Adipocyte (in vitro differentiated cells): Measurements from ENCODE around the gene RBMS3.

Experiments used
- DNase-seq: peaks from one replicate; pipeline ENCODE4 v3.0.0-alpha.2; 2015; ENCODE audit warnings: low read depth
- H3K27me3 ChIP-seq: replicated peaks from 2 replicates; pipeline ENCODE4 v1.7.0; 2013; ENCODE audit warnings: mild to moderate bottlenecking, low read length, moderate library complexity; ENCODE audit not compliant: control insufficient read depth, insufficient read depth
- H3K36me3 ChIP-seq: 2 replicates; pipeline ENCODE4 v1.7.0; 2013; ENCODE audit warnings: low read length, mild to moderate bottlenecking, moderate library complexity; ENCODE audit not compliant: control insufficient read depth, insufficient read depth, severe bottlenecking
- H3K4me1 ChIP-seq: 2 replicates; pipeline ENCODE4 v1.7.0; 2013; ENCODE audit warnings: mild to moderate bottlenecking, low read length, moderate library complexity; ENCODE audit not compliant: control insufficient read depth, insufficient read depth
- H3K4me3 ChIP-seq: 2 replicates; pipeline ENCODE4 v1.7.0; 2013; ENCODE audit warnings: mild to moderate bottlenecking, low read length, moderate library complexity
- H3K9ac ChIP-seq: 2 replicates; pipeline ENCODE4 v1.7.0; 2013; ENCODE audit warnings: mild to moderate bottlenecking, low read length, moderate library complexity
- H3K9me3 ChIP-seq: 2 replicates; pipeline ENCODE4 v1.7.0; 2013; ENCODE audit warnings: mild to moderate bottlenecking, low read length, moderate library complexity; ENCODE audit not compliant: control insufficient read depth

RBMS3 gene

GRCh38 chr3:29415482-29416223, 134.8 kb downstream of the RBMS3 start:
- Histone ChIP-seq H3K9me3 (no peaks in the 10 kb centered on the region), H3K4me1 (peaks cover 31% of the 10 kb centered on the region), H3K9ac (no peak overlapping the region), H3K27me3 (no peaks in the 10 kb centered on the region), H3K4me3 (no peak overlapping the region), H3K36me3 (no peaks in the 10 kb centered on the region)
- DNase-seq, result no peak

DNA sequence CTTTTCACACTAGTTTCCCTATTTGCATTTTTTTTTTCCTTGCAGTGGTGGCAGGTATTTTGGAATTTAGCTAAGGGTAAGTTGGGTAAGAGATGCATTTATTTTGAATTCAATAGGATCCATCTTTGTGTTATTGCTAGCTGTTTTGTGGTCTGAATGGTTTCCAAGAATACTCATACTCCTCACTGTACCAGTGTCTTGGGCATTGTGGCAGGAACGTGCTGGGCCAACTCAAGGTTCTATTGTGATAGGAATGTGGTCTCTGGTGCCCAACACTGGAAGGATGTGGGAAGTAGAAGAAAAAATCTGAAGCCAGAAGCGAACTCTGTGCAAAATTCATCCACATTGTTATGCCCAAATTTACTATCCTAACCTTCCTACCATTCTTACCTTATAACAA, 135.6 kb downstream of the RBMS3 start:
- Histone ChIP-seq H3K36me3 (no peaks in the 10 kb centered on the region), H3K27me3 (no peaks in the 10 kb centered on the region), H3K4me1 (peaks cover 30% of the 10 kb centered on the region), H3K4me3 (no peak overlapping the region), H3K9me3 (no peaks in the 10 kb centered on the region), H3K9ac (no peak overlapping the region)
- no peak for DNase-seq

DNA sequence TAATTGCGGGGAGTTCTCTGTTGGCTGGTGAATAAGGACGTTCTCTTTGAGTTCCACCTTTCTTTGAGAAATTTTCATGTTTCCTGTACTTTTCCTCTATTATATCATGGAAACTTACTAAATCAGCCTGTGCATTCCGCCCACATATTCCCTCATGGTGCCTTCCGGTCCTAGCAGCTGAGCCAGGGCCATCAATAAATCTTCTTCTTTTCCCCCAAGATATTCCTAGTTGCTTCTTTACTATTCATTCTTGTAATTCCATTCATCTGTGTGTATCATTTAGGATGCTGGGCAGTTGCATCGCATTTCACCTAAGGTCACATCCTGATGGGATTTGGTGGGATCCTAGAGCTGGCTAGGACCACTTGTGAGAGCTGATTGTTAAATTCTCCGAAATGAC, 139.2 kb downstream of the RBMS3 start:
- Histone ChIP-seq H3K36me3 (no peaks in the 10 kb centered on the region), H3K27me3 (no peaks in the 10 kb centered on the region), H3K9ac (peak overlapping the region; percentile 19), H3K9me3 (no peaks in the 10 kb centered on the region), H3K4me1 (peaks cover 17% of the 10 kb centered on the region), H3K4me3 (peak overlapping the region; percentile 40)
- DNase-seq, result no peak

- peaks cover 59% of the 10 kb centered on the region for H3K4me1 ChIP-seq
- DNase-seq, result peak; percentile 52
- H3K9ac ChIP-seq, result no peak overlapping the region
- H3K4me3 ChIP-seq, result no peak overlapping the region
- no peaks in the 10 kb centered on the region for H3K27me3 ChIP-seq
- H3K9me3 ChIP-seq, result no peaks in the 10 kb centered on the region
- no peaks in the 10 kb centered on the region for H3K36me3 ChIP-seq
These were observed 145.7 kb downstream of the RBMS3 start for GRCh38 chr3:29426302-29427226.

- Histone ChIP-seq H3K4me1 (peaks cover 63% of the 10 kb centered on the region), H3K27me3 (no peaks in the 10 kb centered on the region), H3K4me3 (no peak overlapping the region), H3K9me3 (no peaks in the 10 kb centered on the region), H3K36me3 (no peaks in the 10 kb centered on the region), H3K9ac (peak overlapping the region; percentile 22)
- peak; percentile 78 for DNase-seq
These were observed 146.6 kb downstream of the RBMS3 start for GRCh38 chr3:29427266-29428103.

GRCh38 chr3:29429055-29429679, 148.3 kb downstream of the RBMS3 start:
- peaks cover 72% of the 10 kb centered on the region for H3K4me1 ChIP-seq
- H3K9me3 ChIP-seq, result no peaks in the 10 kb centered on the region
- no peaks in the 10 kb centered on the region for H3K27me3 ChIP-seq
- no peak overlapping the region for H3K4me3 ChIP-seq
- no peak for DNase-seq
- H3K36me3 ChIP-seq, result no peaks in the 10 kb centered on the region
- peak overlapping the region; percentile 23 for H3K9ac ChIP-seq

- Histone ChIP-seq H3K9me3 (no peaks in the 10 kb centered on the region), H3K4me1 (peaks cover 72% of the 10 kb centered on the region), H3K4me3 (peak overlapping the region; percentile 8), H3K36me3 (peaks cover 9% of the 10 kb centered on the region), H3K27me3 (no peaks in the 10 kb centered on the region), H3K9ac (peak overlapping the region; percentile 67)
- DNase-seq, result peak; percentile 74
These were observed 149.7 kb downstream of the RBMS3 start for GRCh38 chr3:29430558-29430971.

DNA sequence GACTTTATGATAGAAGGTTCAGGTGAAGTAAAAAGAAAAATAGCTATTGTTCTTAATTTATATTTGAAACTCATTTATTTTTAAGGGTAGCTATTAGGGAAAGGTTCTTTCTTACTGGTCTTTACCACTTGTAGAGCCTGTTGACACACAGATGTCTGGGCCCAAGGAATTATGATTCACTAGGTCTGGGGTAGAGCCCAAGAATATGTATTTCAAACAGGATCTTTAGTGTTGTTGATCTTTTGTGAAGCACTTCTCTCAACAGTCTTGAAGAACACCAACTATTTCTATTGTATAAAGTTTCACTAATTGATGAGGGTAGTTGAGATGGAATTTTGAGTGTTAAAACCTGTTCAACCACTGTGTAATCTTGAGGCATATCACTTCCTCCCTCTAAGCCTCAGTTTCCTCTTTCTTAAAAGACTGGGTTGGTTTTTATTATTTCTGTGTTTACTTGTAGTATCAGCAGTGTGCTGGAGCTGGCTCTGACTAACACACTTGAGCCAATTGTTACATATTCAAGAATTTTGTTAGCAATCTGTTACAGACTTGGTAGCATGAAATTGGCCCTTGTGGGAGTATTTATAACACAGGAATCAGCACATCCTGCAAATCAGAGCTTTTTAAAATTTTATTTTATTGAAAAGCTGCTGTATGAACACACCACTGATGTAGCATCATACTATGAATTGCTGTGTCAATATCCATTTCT, 155.9 kb downstream of the RBMS3 start:
- no peak overlapping the region for H3K4me3 ChIP-seq
- peaks cover 25% of the 10 kb centered on the region for H3K4me1 ChIP-seq
- no peaks in the 10 kb centered on the region for H3K27me3 ChIP-seq
- H3K9ac ChIP-seq, result no peak overlapping the region
- H3K36me3 ChIP-seq, result peaks cover 23% of the 10 kb centered on the region
- peaks cover 4% of the 10 kb centered on the region for H3K9me3 ChIP-seq
- peak; percentile 38 for DNase-seq

- Histone ChIP-seq H3K9ac (no peak overlapping the region), H3K36me3 (peaks cover 23% of the 10 kb centered on the region), H3K4me3 (no peak overlapping the region), H3K27me3 (no peaks in the 10 kb centered on the region), H3K9me3 (peaks cover 4% of the 10 kb centered on the region), H3K4me1 (peaks cover 14% of the 10 kb centered on the region)
- DNase-seq, result no peak
These were observed 157.7 kb downstream of the RBMS3 start for GRCh38 chr3:29438580-29438979.
